Neural cell (in vitro differentiated cells): ENCODE measurements around the gene OSBPL2. TPM values are rescaled to one million over a fixed set of nuclear protein-coding genes. Genes with fewer than 3 reads are reported as not detected.

Experiments used
- H2AFZ ChIP-seq: fragments of 200-600, 300-800 bp; sonication (generic), shearing (Covaris generic); 2 replicates; pipeline ENCODE4 v1.6.0; 2014; ENCODE audit warnings: low read depth, mild to moderate bottlenecking, antibody characterized with exemption, low read length, moderate library complexity
- H3F3A ChIP-seq: fragments of 200-600 bp; shearing (Covaris generic); 2 replicates; pipeline ENCODE4 v1.6.1; 2016; ENCODE audit warnings: mild to moderate bottlenecking, moderate library complexity, mixed read lengths, antibody characterized with exemption, low read length; ENCODE audit not compliant: insufficient read depth, poor library complexity, severe bottlenecking
- H3K27ac ChIP-seq: fragments of 200-600, 300-800 bp; sonication (generic), shearing (Covaris generic); 2 replicates; pipeline ENCODE4 v1.5.1; 2014; ENCODE audit warnings: mild to moderate bottlenecking, low read length, moderate library complexity
- H3K27me3 ChIP-seq: fragments of 300-800, 200-600 bp; sonication (generic), shearing (Covaris generic); 2 replicates; pipeline ENCODE4 v1.6.0; 2014; ENCODE audit warnings: mild to moderate bottlenecking, low read depth, low read length, moderate library complexity; ENCODE audit not compliant: insufficient read depth
- H3K36me3 ChIP-seq: fragments of 300-800, 200-600 bp; sonication (generic), shearing (Covaris generic); 2 replicates; pipeline ENCODE4 v1.5.1; 2014; ENCODE audit warnings: mild to moderate bottlenecking, antibody characterized with exemption, low read length, moderate library complexity; ENCODE audit not compliant: insufficient read depth
- H3K4me2 ChIP-seq: fragments of 300-800, 200-600 bp; sonication (generic), shearing (Covaris generic); 2 replicates; pipeline ENCODE4 v1.6.0; 2014; ENCODE audit warnings: mild to moderate bottlenecking, low read length
- H3K4me3 ChIP-seq: fragments of 300-800, 200-600 bp; sonication (generic), shearing (Covaris generic); 2 replicates; pipeline ENCODE4 v1.5.1; 2014; ENCODE audit warnings: mild to moderate bottlenecking, low read length, moderate library complexity
- H3K79me2 ChIP-seq: fragments of 200-600 bp; shearing (Covaris generic); replicated peaks from 2 replicates; pipeline ENCODE4 v1.6.0; 2014; ENCODE audit warnings: mild to moderate bottlenecking, low read length, moderate library complexity; ENCODE audit not compliant: insufficient read depth
- H3K9ac ChIP-seq: fragments of 300-800, 200-600 bp; sonication (generic), shearing (Covaris generic); 2 replicates; pipeline ENCODE4 v1.6.1; 2016; ENCODE audit warnings: mild to moderate bottlenecking, low read length, mixed read lengths
- H3K9me2 ChIP-seq: fragments of 200-600 bp; shearing (Covaris generic); 2 replicates; pipeline ENCODE4 v1.6.1; 2016; ENCODE audit warnings: mild to moderate bottlenecking, low read length, mixed read lengths; ENCODE audit not compliant: insufficient read depth
- H3K9me3 ChIP-seq: fragments of 200-600, 300-800 bp; sonication (generic), shearing (Covaris generic); 2 replicates; pipeline ENCODE4 v1.6.1; 2016; ENCODE audit warnings: mild to moderate bottlenecking, mixed run types, low read length, moderate library complexity, mixed read lengths
- H4K20me1 ChIP-seq: fragments of 200-600 bp; shearing (Covaris generic); 2 replicates; pipeline ENCODE4 v1.6.1; 2016; ENCODE audit warnings: mild to moderate bottlenecking, mixed run types; ENCODE audit not compliant: insufficient read depth
- CTCF ChIP-seq: fragments of 450-650 bp; IDR thresholded peaks from 2 replicates; pipeline ENCODE4 v1.5.1; 2014; ENCODE audit warnings: antibody characterized with exemption, mild to moderate bottlenecking, moderate library complexity; ENCODE audit not compliant: poor library complexity, severe bottlenecking
- EP300 ChIP-seq: fragments of 450-650 bp; conservative IDR thresholded peaks from 2 replicates; pipeline ENCODE4 v1.6.1; 2014; ENCODE audit warnings: antibody characterized with exemption, mild to moderate bottlenecking, moderate library complexity; ENCODE audit not compliant: poor library complexity, severe bottlenecking
- EZH2 ChIP-seq: fragments of 200-600, 300-800 bp; shearing (Covaris generic), sonication (generic); IDR thresholded peaks from 2 replicates; pipeline ENCODE4 v1.6.1; 2014; ENCODE audit warnings: antibody characterized with exemption, low read length, borderline replicate concordance, mild to moderate bottlenecking; ENCODE audit not compliant: insufficient read depth, poor library complexity, severe bottlenecking
- MXI1 ChIP-seq: fragments of 450-650 bp; conservative IDR thresholded peaks from 2 replicates; pipeline ENCODE4 v1.6.1; 2014; ENCODE audit warnings: antibody characterized with exemption, mild to moderate bottlenecking; ENCODE audit not compliant: poor library complexity, severe bottlenecking
- POLR2AphosphoS5 ChIP-seq: IDR thresholded peaks from 2 replicates; pipeline ENCODE4 v1.6.1; 2012
- RAD21 ChIP-seq: fragments of 450-650 bp; conservative IDR thresholded peaks from 2 replicates; pipeline ENCODE4 v1.6.1; 2014; ENCODE audit warnings: antibody characterized with exemption, mild to moderate bottlenecking, moderate library complexity
- REST ChIP-seq: IDR thresholded peaks from 2 replicates; pipeline ENCODE4 v1.6.1; 2012; ENCODE audit warnings: borderline replicate concordance
- SMC3 ChIP-seq: fragments of 450-650 bp; conservative IDR thresholded peaks from 2 replicates; pipeline ENCODE4 v1.6.1; 2014; ENCODE audit warnings: antibody characterized with exemption, mild to moderate bottlenecking, moderate library complexity; ENCODE audit not compliant: poor library complexity
- TAF1 ChIP-seq: IDR thresholded peaks from 2 replicates; pipeline ENCODE4 v1.6.1; 2012; ENCODE audit warnings: low read depth
- polyA plus RNA-seq: library from polyadenylated mRNA; depleted of rRNA; stranded (reverse); fragments of >200 nt; gene quantifications from 2 replicates; pipeline ENCODE4 v1.2.3, GENCODE V29; 2014

The OSBPL2 gene
- polyA plus RNA-seq, 1 donor from 2014 or later: 41.5 TPM

- Histone ChIP-seq H3K27ac (no peak overlapping the region), H3K9me3 (no peaks in the 10 kb centered on the region), H3K9me2 (no peaks in the 10 kb centered on the region), H4K20me1 (no peaks in the 10 kb centered on the region), H3K79me2 (no peaks in the 10 kb centered on the region), H2AFZ (no peak overlapping the region), H3K4me2 (no peak overlapping the region), H3K9ac (no peak overlapping the region), H3K27me3 (no peaks in the 10 kb centered on the region), H3K4me3 (no peak overlapping the region), H3K36me3 (no peaks in the 10 kb centered on the region), H3F3A (no peaks in the 10 kb centered on the region)
- no peak for TF ChIP-seq TAF1
- no peak for TF ChIP-seq EP300
- no peak for TF ChIP-seq POLR2AphosphoS5
- TF ChIP-seq EZH2: no peak
These were observed 95.7 kb downstream of the OSBPL2 start for GRCh38 chr20:62333820-62334595.

DNA sequence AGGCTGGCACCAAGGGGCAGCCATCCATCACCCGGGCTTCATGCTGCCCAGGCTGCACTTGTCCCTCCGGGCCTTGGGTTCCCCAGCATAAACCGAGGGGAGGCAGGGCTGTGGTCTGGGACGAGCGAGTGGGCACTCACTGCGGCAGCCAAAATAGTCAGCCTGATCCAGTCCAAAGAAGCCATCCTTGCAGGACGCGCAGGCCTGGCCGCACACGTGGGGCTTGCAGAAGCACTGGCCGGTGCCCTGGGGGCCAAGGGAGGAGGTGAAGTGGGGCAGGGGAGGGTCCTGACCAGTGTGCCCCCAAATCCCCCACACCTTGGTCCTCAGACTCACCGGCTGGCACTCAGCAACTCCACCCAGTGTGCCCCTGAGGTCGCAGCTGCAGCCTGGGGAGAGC, 96.6 kb downstream of the OSBPL2 start:
- TF ChIP-seq SMC3: no peak
- TF ChIP-seq POLR2AphosphoS5: no peak
- TF ChIP-seq MXI1: no peak
- no peak for TF ChIP-seq REST
- TF ChIP-seq EZH2: no peak
- no peak for TF ChIP-seq RAD21
- TF ChIP-seq TAF1: no peak
- TF ChIP-seq EP300: no peak
- TF ChIP-seq CTCF: no peak

More for the DNA sequence above, 96.6 kb downstream of the OSBPL2 start:
- Histone ChIP-seq H3K36me3 (no peaks in the 10 kb centered on the region), H3K4me2 (no peak overlapping the region), H3K9me3 (no peaks in the 10 kb centered on the region), H3F3A (no peaks in the 10 kb centered on the region), H3K9ac (no peak overlapping the region), H3K27me3 (no peaks in the 10 kb centered on the region), H4K20me1 (no peaks in the 10 kb centered on the region), H3K9me2 (no peaks in the 10 kb centered on the region), H3K79me2 (no peaks in the 10 kb centered on the region), H3K4me3 (no peak overlapping the region), H2AFZ (no peak overlapping the region), H3K27ac (no peak overlapping the region)
